ENCODE data around the gene CEP250.

DNA sequence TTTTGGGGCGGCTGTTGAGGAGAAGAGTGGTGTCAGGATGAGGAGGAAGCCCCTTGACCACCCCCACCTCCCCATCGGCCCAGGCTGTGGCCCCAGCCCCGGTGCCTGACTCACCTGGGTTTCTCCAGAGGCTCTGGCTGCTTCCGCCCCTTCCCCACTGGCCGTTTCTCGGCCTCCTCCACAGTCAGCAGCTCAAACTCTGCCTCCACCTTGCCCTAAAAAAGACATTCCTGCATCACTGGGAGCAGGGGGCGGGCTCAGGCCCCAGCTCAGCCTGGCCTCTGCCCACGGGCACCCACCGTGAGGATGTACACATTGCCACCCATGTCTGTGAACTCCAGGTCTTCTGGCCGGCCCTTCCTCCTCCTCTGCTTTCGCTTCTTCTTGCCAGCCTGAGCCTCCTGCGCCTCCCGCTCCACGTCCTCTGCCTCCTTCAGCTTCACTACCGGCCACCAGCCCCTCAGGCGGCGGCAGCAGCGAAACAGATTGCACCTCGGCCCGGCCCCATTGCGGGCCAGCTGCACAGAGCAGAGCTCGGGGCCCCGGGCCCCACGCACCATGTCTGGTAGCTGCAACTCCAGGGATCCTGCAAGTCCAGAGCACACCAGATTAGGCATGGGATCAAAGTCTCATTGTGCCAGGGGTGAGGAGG is 103.8 kb downstream of the CEP250 start:
- TF ChIP-seq CTCF (conservative IDR thresholded peaks at IDR 0.05; ENCODE audit: low read depth, low read length) (no peak), EZH2 (IDR thresholded peaks at IDR 0.05; ENCODE audit: borderline replicate concordance, low read depth, low read length, poor library complexity, severe bottlenecking) (no peak)

Data from A673 (cell line).